ENCODE measurements around the gene SBF2.

The SBF2 gene

GRCh38 chr11:9838961-9839360 is 455.1 kb downstream of the SBF2 start:
- DNase-seq: no peak

- no peak for DNase-seq
Observed at GRCh38 chr11:9838229-9838628, 455.8 kb downstream of the SBF2 start.

- no peak for DNase-seq
Observed at GRCh38 chr11:9834291-9834690, 459.7 kb downstream of the SBF2 start.

- DNase-seq: no peak
Observed at GRCh38 chr11:9831122-9831521, 462.9 kb downstream of the SBF2 start.

- DNase-seq: no peak
Observed at GRCh38 chr11:9827708-9828107, 466.3 kb downstream of the SBF2 start.

- no peak for DNase-seq
Observed at GRCh38 chr11:9826390-9826789, 467.6 kb downstream of the SBF2 start.

- DNase-seq: no peak
Observed at GRCh38 chr11:9825895-9826294, 468.1 kb downstream of the SBF2 start.

GRCh38 chr11:9825315-9825714 is 468.7 kb downstream of the SBF2 start:
- DNase-seq: no peak

GRCh38 chr11:9823887-9824385 is 470.1 kb downstream of the SBF2 start:
- DNase-seq: no peak

GRCh38 chr11:9823439-9823838 is 470.6 kb downstream of the SBF2 start:
- DNase-seq: no peak

- no peak for DNase-seq
Observed at GRCh38 chr11:9821008-9821752, 472.8 kb downstream of the SBF2 start.

- DNase-seq: no peak
Observed at GRCh38 chr11:9820260-9820659, 473.8 kb downstream of the SBF2 start.

- no peak for DNase-seq
Observed at GRCh38 chr11:9817191-9817590, 476.8 kb downstream of the SBF2 start.

- peak; percentile 5 for DNase-seq
Observed at GRCh38 chr11:9815486-9816136, 478.4 kb downstream of the SBF2 start.

- no peak for DNase-seq
Observed at GRCh38 chr11:9814108-9814507, 479.9 kb downstream of the SBF2 start.

- no peak for DNase-seq
Observed at GRCh38 chr11:9808943-9809342, 485.1 kb downstream of the SBF2 start.

- DNase-seq: no peak
Observed at GRCh38 chr11:9806946-9807687, 486.9 kb downstream of the SBF2 start.

GRCh38 chr11:9804419-9804902 is 489.6 kb downstream of the SBF2 start:
- DNase-seq: no peak

- no peak for DNase-seq
Observed at GRCh38 chr11:9803685-9804418, 490.2 kb downstream of the SBF2 start.

GRCh38 chr11:9802291-9802861 is 491.6 kb downstream of the SBF2 start:
- DNase-seq: no peak

- DNase-seq: no peak
Observed at GRCh38 chr11:9799886-9800285, 494.1 kb downstream of the SBF2 start.

- no peak for DNase-seq
Observed at GRCh38 chr11:9797300-9797699, 496.7 kb downstream of the SBF2 start.

- no peak for DNase-seq
Observed at GRCh38 chr11:9796854-9797253, 497.2 kb downstream of the SBF2 start.

All from kidney glomerular epithelial cell (primary cell).